AG10803 (cell line): ENCODE data around the gene CARD11.

Experiments
- DNase-seq: peaks from one replicate; pipeline ENCODE4 v3.0.0; 2010; ENCODE audit warnings: low read depth
- H3K4me3 ChIP-seq: 2 replicates; pipeline ENCODE4 v1.5.1; 2011; ENCODE audit warnings: mild to moderate bottlenecking, low read length, control low read depth
- CTCF ChIP-seq: conservative IDR thresholded peaks from 2 replicates; pipeline ENCODE4 v1.5.1; 2011; ENCODE audit warnings: mild to moderate bottlenecking, low read length, control low read depth, inconsistent platforms

The CARD11 gene

GRCh38 chr7:3000566-3000965, 43.1 kb downstream of the CARD11 start:
- no peak overlapping the region for H3K4me3 ChIP-seq
- DNase-seq, result no peak
- no peak for TF ChIP-seq CTCF

- DNase-seq, result no peak
- H3K4me3 ChIP-seq, result no peak overlapping the region
- TF ChIP-seq CTCF, result no peak
Observed at GRCh38 chr7:2999078-2999500, 44.6 kb downstream of the CARD11 start.

GRCh38 chr7:2997014-2997413, 46.7 kb downstream of the CARD11 start:
- no peak for DNase-seq
- H3K4me3 ChIP-seq, result no peak overlapping the region
- no peak for TF ChIP-seq CTCF

GRCh38 chr7:2996141-2996540, 47.5 kb downstream of the CARD11 start:
- no peak for DNase-seq
- no peak for TF ChIP-seq CTCF
- H3K4me3 ChIP-seq, result no peak overlapping the region

- DNase-seq, result no peak
- no peak for TF ChIP-seq CTCF
- no peak overlapping the region for H3K4me3 ChIP-seq
Observed at GRCh38 chr7:2993868-2994267, 49.8 kb downstream of the CARD11 start.

- DNase-seq, result no peak
- no peak for TF ChIP-seq CTCF
- no peak overlapping the region for H3K4me3 ChIP-seq
Observed at GRCh38 chr7:2993396-2993795, 50.3 kb downstream of the CARD11 start.

- H3K4me3 ChIP-seq, result no peak overlapping the region
- no peak for DNase-seq
- no peak for TF ChIP-seq CTCF
Observed at GRCh38 chr7:2990949-2991470, 52.7 kb downstream of the CARD11 start.
